NB4 (cell line): Measurements from ENCODE around the gene DRC7.

Experiments used
- CTCF ChIP-seq: IDR thresholded peaks from one replicate; pipeline ENCODE4 v1.5.1; 2012; ENCODE audit warnings: low read depth, low read length
- MYC ChIP-seq: IDR thresholded peaks from 2 replicates; pipeline ENCODE4 v1.6.1; 2011; ENCODE audit warnings: low read depth, low read length
- POLR2A ChIP-seq: IDR thresholded peaks from 2 replicates; pipeline ENCODE4 v1.6.1; 2011; ENCODE audit warnings: mild to moderate bottlenecking; ENCODE audit not compliant: insufficient read length; ENCODE audit errors: extremely low read depth

- TF ChIP-seq CTCF = no peak
- no peak for TF ChIP-seq POLR2A
- no peak for TF ChIP-seq MYC
Measured at GRCh38 chr16:57672416-57672815, 22.2 kb upstream of the DRC7 start.
